Smooth muscle cell (in vitro differentiated cells): ENCODE data around the gene PTPRQ. TPM values are rescaled to one million over a fixed set of nuclear protein-coding genes. Genes with fewer than 3 reads are reported as not detected.

ENCODE experiments used
- DNase-seq: peaks from one replicate; lab custom pipeline; 2025; ENCODE audit not compliant: unreplicated experiment; lab: John Stamatoyannopoulos, UW
- H2AFZ ChIP-seq: fragments of 200-600 bp; sonication (generic); 2 replicates; pipeline ENCODE4 v1.6.0; 2016; ENCODE audit warnings: antibody characterized with exemption, low read depth, mild to moderate bottlenecking
- H3F3A ChIP-seq: fragments of 200-600 bp; sonication (generic); 2 replicates; pipeline ENCODE4 v1.6.0; 2017; ENCODE audit warnings: antibody characterized with exemption, low read depth
- H3K27ac ChIP-seq: fragments of 200-600 bp; sonication (generic); 2 replicates; pipeline ENCODE4 v1.5.1; 2016; ENCODE audit warnings: low read depth, mild to moderate bottlenecking
- H3K27me3 ChIP-seq: fragments of 200-600 bp; sonication (generic); 2 replicates; pipeline ENCODE4 v1.6.1; 2016; ENCODE audit warnings: low read depth, mild to moderate bottlenecking
- H3K36me3 ChIP-seq: fragments of 200-600 bp; sonication (generic); 2 replicates; pipeline ENCODE4 v1.5.1; 2016; ENCODE audit warnings: low read depth
- H3K4me1 ChIP-seq: fragments of 200-600 bp; sonication (generic); 2 replicates; pipeline ENCODE4 v1.5.1; 2016; ENCODE audit warnings: low read depth
- H3K4me2 ChIP-seq: fragments of 200-600 bp; sonication (generic); 2 replicates; pipeline ENCODE4 v1.6.0; 2016; ENCODE audit warnings: mild to moderate bottlenecking
- H3K4me3 ChIP-seq: fragments of 200-600 bp; sonication (generic); 2 replicates; pipeline ENCODE4 v1.5.1; 2016; ENCODE audit warnings: mild to moderate bottlenecking
- H3K79me2 ChIP-seq: fragments of 200-600 bp; sonication (generic); 2 replicates; pipeline ENCODE4 v1.6.0; 2016; ENCODE audit warnings: low read depth, mild to moderate bottlenecking
- H3K9ac ChIP-seq: fragments of 200-600 bp; sonication (generic); 2 replicates; pipeline ENCODE4 v1.6.0; 2016; ENCODE audit warnings: low read depth
- H3K9me3 ChIP-seq: fragments of 200-600 bp; sonication (generic); replicated peaks from 2 replicates; pipeline ENCODE4 v1.5.1; 2016; ENCODE audit warnings: low read depth
- H4K20me1 ChIP-seq: fragments of 200-600 bp; sonication (generic); 2 replicates; pipeline ENCODE4 v1.6.0; 2016; ENCODE audit warnings: low read depth
- CTCF ChIP-seq: fragments of 200-600 bp; sonication (generic); IDR thresholded peaks from 2 replicates; pipeline ENCODE4 v1.5.1; 2017; ENCODE audit warnings: borderline replicate concordance, mild to moderate bottlenecking, antibody characterized with exemption; ENCODE audit not compliant: insufficient read depth, poor library complexity, severe bottlenecking
- WGBS: methylation state at CpG from one replicate; pipeline ENCODE4 v1.1.7; 2016; ENCODE audit warnings: low lambda C conversion rate; 5-methylcytosine and 5-hydroxymethylcytosine counted together
- polyA plus RNA-seq: library from polyadenylated mRNA; unstranded; fragments of >200 nt; fragmentation: Nextera tagmentation; extraction: Ambion mirVana; gene quantifications from 2 replicates; pipeline ENCODE4 v1.2.1, GENCODE V29; 2016
- total RNA-seq: library from RNA; depleted of rRNA; stranded (reverse); fragments of >200 nt; gene quantifications from 2 replicates; pipeline ENCODE4 v1.2.3, GENCODE V29; 2014

Gene PTPRQ
- total and polyA plus RNA-seq, 2 experiments from 2014 or later = 0.04 TPM; not detected in 1

- no peak overlapping the region for H3K9ac ChIP-seq
- no peaks in the 10 kb centered on the region for H3K9me3 ChIP-seq
- no peak overlapping the region for H3K4me3 ChIP-seq
- H3K4me1 ChIP-seq = no peaks in the 10 kb centered on the region
- H3K27me3 ChIP-seq = peaks cover 8% of the 10 kb centered on the region
- no peak for TF ChIP-seq CTCF
- no peak overlapping the region for H2AFZ ChIP-seq
- no peak overlapping the region for H3K27ac ChIP-seq
- no peaks in the 10 kb centered on the region for H3K79me2 ChIP-seq
- no peaks in the 10 kb centered on the region for H3K36me3 ChIP-seq
- no peaks in the 10 kb centered on the region for H3F3A ChIP-seq
- H3K4me2 ChIP-seq = no peak overlapping the region
- DNase-seq = no peak
- H4K20me1 ChIP-seq = no peaks in the 10 kb centered on the region
- WGBS = 58% methylated on average over 2 of the region's 2 CpGs
Observed at GRCh38 chr12:80643961-80644360, 199.9 kb downstream of the PTPRQ start.

- Histone ChIP-seq H3K4me1 (no peaks in the 10 kb centered on the region), H3K27ac (no peak overlapping the region), H3K27me3 (peaks cover 8% of the 10 kb centered on the region), H3K9me3 (no peaks in the 10 kb centered on the region), H2AFZ (no peak overlapping the region), H3K79me2 (no peaks in the 10 kb centered on the region), H3K4me2 (no peak overlapping the region), H3K36me3 (no peaks in the 10 kb centered on the region), H3K9ac (no peak overlapping the region), H4K20me1 (no peaks in the 10 kb centered on the region), H3F3A (no peaks in the 10 kb centered on the region), H3K4me3 (no peak overlapping the region)
- TF ChIP-seq CTCF = no peak
- WGBS = 24% methylated on average over 1 of the region's 1 CpG
- no peak for DNase-seq
Observed at GRCh38 chr12:80648881-80649280, 204.8 kb downstream of the PTPRQ start.

DNA sequence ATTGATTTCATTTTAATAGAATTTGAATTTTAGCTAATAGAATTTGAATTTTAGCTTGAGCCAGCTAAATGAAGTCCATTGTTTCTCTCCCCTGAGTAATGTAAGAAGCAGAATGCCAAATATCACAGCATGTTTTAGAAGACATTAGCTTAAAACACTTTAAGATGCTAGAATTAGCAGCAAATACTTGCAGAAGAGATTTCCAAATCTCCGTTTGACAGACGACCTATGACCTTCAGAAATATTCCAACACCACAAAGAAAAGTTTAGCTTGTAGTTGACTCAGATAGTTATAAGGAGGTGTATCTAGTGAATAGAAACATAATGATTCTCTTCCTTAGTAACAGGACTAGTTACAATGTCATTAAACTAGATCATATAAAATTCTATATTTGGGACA lies 211.7 kb downstream of the PTPRQ start:
- Histone ChIP-seq H2AFZ (no peak overlapping the region), H3K4me3 (no peak overlapping the region), H3K36me3 (no peaks in the 10 kb centered on the region), H3K9ac (no peak overlapping the region), H3K9me3 (no peaks in the 10 kb centered on the region), H3K4me2 (no peak overlapping the region), H3K4me1 (no peaks in the 10 kb centered on the region), H3K27ac (no peak overlapping the region), H3K27me3 (peaks cover 3% of the 10 kb centered on the region), H3K79me2 (no peaks in the 10 kb centered on the region), H3F3A (no peaks in the 10 kb centered on the region), H4K20me1 (no peaks in the 10 kb centered on the region)
- DNase-seq = no peak
- no peak for TF ChIP-seq CTCF
- WGBS = 71% methylated on average over 2 of the region's 2 CpGs

- no peak for DNase-seq
- WGBS = 77% methylated on average over 5 of the region's 5 CpGs
Observed at GRCh38 chr12:80659512-80660063, 215.6 kb downstream of the PTPRQ start.

More at GRCh38 chr12:80659512-80660063, 215.6 kb downstream of the PTPRQ start:
- Histone ChIP-seq H4K20me1 (no peaks in the 10 kb centered on the region), H3K27ac (no peak overlapping the region), H3K79me2 (no peaks in the 10 kb centered on the region), H3K4me2 (no peak overlapping the region), H3K4me1 (no peaks in the 10 kb centered on the region), H2AFZ (no peak overlapping the region), H3K4me3 (no peak overlapping the region), H3K36me3 (no peaks in the 10 kb centered on the region), H3K27me3 (peaks cover 3% of the 10 kb centered on the region), H3K9me3 (no peaks in the 10 kb centered on the region), H3F3A (no peaks in the 10 kb centered on the region), H3K9ac (no peak overlapping the region)
- TF ChIP-seq CTCF = no peak
